ENCODE measurements around the gene SLC9A7.

Gene SLC9A7

DNA sequence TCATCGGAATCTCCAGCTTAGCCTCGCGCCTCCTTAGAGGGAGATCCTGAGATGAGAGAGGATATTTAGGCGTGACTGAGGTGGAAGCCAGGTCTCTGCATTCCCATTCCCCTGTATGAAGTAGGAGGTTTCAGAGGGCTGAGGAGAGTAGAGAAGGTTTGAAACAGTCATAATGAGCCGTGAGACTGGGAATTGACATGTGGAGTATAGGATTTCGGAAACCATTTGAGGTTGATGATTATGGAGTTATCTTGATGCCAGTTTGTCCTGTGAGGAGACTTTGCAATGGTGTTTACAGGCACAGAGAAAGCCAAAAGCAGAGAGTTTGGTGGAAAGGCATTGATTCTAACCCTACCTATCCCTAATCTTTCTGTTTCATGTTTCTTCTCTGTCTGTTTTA, 183.3 kb downstream of the SLC9A7 start:
- DNase-seq (ENCODE audit: low spot score) (no peak), FAIRE-seq (no peak)

GRCh38 chrX:46574774-46575381, 184.0 kb downstream of the SLC9A7 start:
- FAIRE-seq: no peak

GRCh38 chrX:46573892-46574773, 184.8 kb downstream of the SLC9A7 start:
- DNase-seq (ENCODE audit: low spot score): no peak
- FAIRE-seq: no peak

More at GRCh38 chrX:46574774-46575381, 184.0 kb downstream of the SLC9A7 start:
- no peak for DNase-seq (ENCODE audit: low spot score)

DNA sequence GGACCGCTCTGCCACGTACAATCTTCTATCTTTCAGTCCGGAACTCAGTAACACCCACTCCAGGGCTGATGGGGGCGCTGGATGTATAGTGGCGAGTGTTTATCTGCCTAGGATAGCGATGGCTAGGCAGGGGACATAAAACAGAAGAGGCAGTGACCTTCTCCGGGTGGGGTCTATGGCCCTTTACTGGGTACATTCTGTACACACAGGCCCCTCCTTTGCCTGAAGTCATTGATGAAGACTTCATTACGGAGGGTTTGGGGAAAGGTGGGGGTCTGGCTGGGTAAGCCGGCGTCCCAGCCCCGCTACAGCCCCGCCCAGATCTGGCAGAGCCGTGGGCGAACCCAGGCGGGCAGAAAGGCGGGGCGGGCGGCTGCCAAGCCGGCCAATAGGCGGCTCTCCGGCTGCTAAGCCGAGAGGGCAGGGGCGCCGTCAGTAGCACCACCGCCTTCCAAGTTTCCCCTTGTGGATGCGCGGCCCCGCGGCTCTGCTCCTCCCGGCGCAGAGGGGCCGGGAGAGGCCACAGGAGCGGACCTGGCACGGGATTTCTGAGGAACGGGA, 185.5 kb downstream of the SLC9A7 start, which contains the start of gene CHST7:
CHST7 (plus strand) TSS at position 435 of the 561 bp plus-strand sequence. CDS start 167 bp downstream, outside the sequence.
- peak; percentile 41 for DNase-seq (ENCODE audit: low spot score)
- no peak for FAIRE-seq

DNA sequence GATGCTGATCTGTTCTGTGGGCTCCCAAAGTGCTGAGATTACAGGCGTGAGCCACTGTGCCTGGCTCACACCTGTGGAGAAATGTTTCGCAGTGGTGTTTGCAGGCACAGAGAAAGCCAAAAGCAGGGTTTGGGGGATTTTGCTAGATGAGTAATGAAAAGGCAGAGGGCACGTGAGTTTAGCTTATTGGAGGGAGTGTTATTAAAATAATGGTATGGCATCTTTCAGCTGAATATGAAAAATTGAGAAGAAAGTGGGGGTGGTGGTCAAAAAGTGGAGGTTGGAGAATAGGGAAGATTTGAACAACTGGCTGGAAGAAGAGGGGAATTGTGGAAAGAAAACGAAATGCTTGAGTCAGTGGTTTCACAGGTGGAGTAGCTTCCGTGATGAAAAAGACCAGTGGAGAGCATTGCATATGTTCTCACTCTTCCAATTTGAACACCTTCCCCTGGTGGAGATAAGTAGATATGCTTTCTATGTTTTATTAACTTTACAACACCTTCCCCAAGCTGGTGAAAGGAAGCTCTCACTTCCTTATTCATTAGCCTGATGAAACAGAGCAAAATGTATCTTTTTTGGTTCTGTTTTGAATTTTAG, 186.5 kb downstream of the SLC9A7 start:
- FAIRE-seq: no peak
- no peak for DNase-seq (ENCODE audit: low spot score)

- no peak for FAIRE-seq
- no peak for DNase-seq (ENCODE audit: low spot score)
Observed at GRCh38 chrX:46571423-46572339, 187.2 kb downstream of the SLC9A7 start.

DNA sequence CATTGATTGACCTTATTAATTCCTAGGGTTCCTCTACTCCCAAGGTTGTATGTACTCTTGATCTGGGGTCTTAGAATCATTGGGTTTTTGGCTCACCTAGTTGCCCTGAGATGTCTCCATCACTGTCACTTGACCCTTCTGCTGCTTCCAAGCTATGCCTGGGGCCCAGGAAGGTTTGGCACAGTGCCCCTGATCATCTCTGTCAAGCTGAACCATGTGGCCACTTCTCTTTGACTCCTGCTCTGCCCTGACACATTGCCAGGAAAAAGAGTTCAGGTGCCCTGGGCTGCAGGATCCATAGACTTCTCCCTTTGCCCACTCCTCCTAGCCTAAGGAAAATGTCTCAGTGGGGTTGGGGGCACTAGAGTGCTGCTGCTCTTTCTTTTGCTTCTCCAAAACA, 189.3 kb downstream of the SLC9A7 start:
- no peak for FAIRE-seq
- no peak for DNase-seq (ENCODE audit: low spot score)

DNA sequence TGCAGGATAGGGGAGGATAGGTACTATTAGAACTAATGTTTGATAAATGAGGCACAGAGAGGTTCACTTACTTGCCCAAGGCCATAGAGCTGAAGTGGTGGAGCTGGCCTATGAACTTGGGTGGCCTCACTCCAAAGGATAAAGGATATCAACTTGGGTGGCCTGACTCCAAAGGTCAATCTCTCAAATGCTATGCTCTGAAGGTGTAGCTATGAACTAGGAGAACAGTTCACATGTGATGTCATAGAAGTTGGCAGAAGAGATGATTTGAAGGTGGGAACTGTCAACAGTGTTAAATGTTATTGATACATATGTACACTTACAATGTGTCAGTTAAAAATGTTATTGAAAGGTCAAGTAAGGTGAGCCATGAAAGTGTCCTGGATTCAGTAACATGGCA, 191.5 kb downstream of the SLC9A7 start:
- no peak for DNase-seq (ENCODE audit: low spot score)
- FAIRE-seq: no peak

GRCh38 chrX:46561824-46562657, 196.9 kb downstream of the SLC9A7 start:
- FAIRE-seq (no peak), DNase-seq (ENCODE audit: low spot score) (no peak)

GRCh38 chrX:46559062-46559461, 199.9 kb downstream of the SLC9A7 start:
- DNase-seq (ENCODE audit: low spot score): no peak
- no peak for FAIRE-seq

- peak; percentile 10 for FAIRE-seq
- no peak for DNase-seq (ENCODE audit: low spot score)
Observed at GRCh38 chrX:46554942-46555341, 204.0 kb downstream of the SLC9A7 start.

- DNase-seq (ENCODE audit: low spot score): no peak
- FAIRE-seq: no peak
Observed at GRCh38 chrX:46553935-46554334, 205.0 kb downstream of the SLC9A7 start.

- FAIRE-seq: no peak
- DNase-seq (ENCODE audit: low spot score): peak; percentile 77
Observed at GRCh38 chrX:46551494-46552128, 207.3 kb downstream of the SLC9A7 start.

GRCh38 chrX:46549914-46550313, 209.0 kb downstream of the SLC9A7 start:
- FAIRE-seq: no peak

More at GRCh38 chrX:46549914-46550313, 209.0 kb downstream of the SLC9A7 start:
- DNase-seq (ENCODE audit: low spot score): no peak

Measured in RCC 7860 (cell line).